CD4-positive, alpha-beta T cell treated with Interleukin-4 for 4 hours (primary cell): ENCODE data around the gene DNAH7.
"Not testable (repeated sequence)": the region's sequence is repeated elsewhere in the genome, so short reads cannot be mapped to it uniquely, and the experiment has no call there.

Source experiments
- DNase-seq: peaks from one replicate; pipeline ENCODE4 v3.0.0-alpha.2; 2020

The DNAH7 gene

GRCh38 chr2:195706161-195706900 lies 362.3 kb downstream of the DNAH7 start:
- no peak for DNase-seq

- no peak for DNase-seq
Observed at GRCh38 chr2:195700480-195700879, 368.2 kb downstream of the DNAH7 start.

GRCh38 chr2:195697681-195698220 lies 370.9 kb downstream of the DNAH7 start:
- DNase-seq: no peak

- no peak for DNase-seq
Observed at GRCh38 chr2:195696012-195696411, 372.6 kb downstream of the DNAH7 start.

GRCh38 chr2:195695002-195695631 lies 373.5 kb downstream of the DNAH7 start:
- DNase-seq: no peak

- DNase-seq: no peak
Observed at GRCh38 chr2:195694553-195694952, 374.1 kb downstream of the DNAH7 start.

- DNase-seq: not testable (repeated sequence)
Observed at GRCh38 chr2:195692531-195692930, 376.1 kb downstream of the DNAH7 start.
